Stimulated activated CD4-positive, alpha-beta T cell treated with anti-CD3 and anti-CD28 coated beads, Interleukin-2, amount 100 ng/mL, for 48 hours (primary cell): ENCODE measurements around the gene DPEP3.
"Not testable (repeated sequence)": the region's sequence is repeated elsewhere in the genome, so short reads cannot be mapped to it uniquely, and the experiment has no call there.

Experiments used
- DNase-seq, 2 donors: peaks; one replicate each; pipeline ENCODE4 v3.0.0-alpha.2; 2020

Gene DPEP3

GRCh38 chr16:67943619-67944504 lies 36.4 kb downstream of the DPEP3 start, which contains the start of gene LCAT:
Gene LCAT, minus strand, starts transcription at chr16:67944120. Its CDS starts 19 bp downstream, at chr16:67944101.
- DNase-seq = no peak

GRCh38 chr16:67943256-67943618 lies 37.1 kb downstream of the DPEP3 start:
- DNase-seq = no peak

- no peak for DNase-seq
Observed at GRCh38 chr16:67942510-67943255, 37.6 kb downstream of the DPEP3 start.

- DNase-seq = peak in 1 of 2 donors; percentile 30
Observed at GRCh38 chr16:67942200-67942509, 38.1 kb downstream of the DPEP3 start.

- no peak for DNase-seq
Observed at GRCh38 chr16:67941469-67942199, 38.7 kb downstream of the DPEP3 start.

GRCh38 chr16:67940446-67941089 lies 39.7 kb downstream of the DPEP3 start:
- no peak for DNase-seq

GRCh38 chr16:67939507-67940445 lies 40.5 kb downstream of the DPEP3 start:
- peak; percentile 31 to 34 for DNase-seq

- not testable (repeated sequence) for DNase-seq
Observed at GRCh38 chr16:67937713-67938112, 42.6 kb downstream of the DPEP3 start.

GRCh38 chr16:67936880-67937605 lies 43.3 kb downstream of the DPEP3 start:
- DNase-seq = peak in 1 of 2 donors; percentile 66

- DNase-seq = peak; percentile 48 to 64
Observed at GRCh38 chr16:67936124-67936879, 44.0 kb downstream of the DPEP3 start, which contains the start of gene PSMB10. Gene PSMB10, minus strand, starts transcription at chr16:67936850. Its CDS starts 101 bp downstream, at chr16:67936749.

GRCh38 chr16:67935402-67936123 lies 44.7 kb downstream of the DPEP3 start:
- peak; percentile 88 to 89 for DNase-seq

GRCh38 chr16:67935101-67935401 lies 45.2 kb downstream of the DPEP3 start:
- no peak for DNase-seq

- no peak for DNase-seq
Observed at GRCh38 chr16:67934306-67935100, 45.8 kb downstream of the DPEP3 start.

- DNase-seq = no peak
Observed at GRCh38 chr16:67933805-67934204, 46.5 kb downstream of the DPEP3 start.

GRCh38 chr16:67932462-67932840 lies 47.8 kb downstream of the DPEP3 start:
- no peak for DNase-seq

- no peak for DNase-seq
Observed at GRCh38 chr16:67931712-67932461, 48.4 kb downstream of the DPEP3 start, which contains the start of gene CTRL. Gene CTRL, minus strand, starts transcription at chr16:67931862. Its CDS starts 10 bp downstream, at chr16:67931852.

GRCh38 chr16:67930678-67931211 lies 49.6 kb downstream of the DPEP3 start:
- no peak for DNase-seq

GRCh38 chr16:67930191-67930590 lies 50.1 kb downstream of the DPEP3 start:
- no peak for DNase-seq
